GM19468 (cell line): ENCODE results near the gene BLOC1S4.
"Not testable (repeated sequence)": the region's sequence is repeated elsewhere in the genome, so short reads cannot be mapped to it uniquely, and the experiment has no call there.

Experiments
- ATAC-seq: cut with Tn5 transposase; IDR thresholded peaks from one replicate; pipeline ENCODE4 v1.9.1; 2021; ENCODE audit warnings: mild to moderate bottlenecking, moderate library complexity, moderate number of reproducible peaks; ENCODE audit not compliant: unreplicated experiment; ENCODE audit errors: extremely low read depth

Gene BLOC1S4

GRCh38 chr4:6716018-6716911, at the start of gene BLOC1S4:
Gene BLOC1S4, plus strand, starts transcription at chr4:6716174. Its CDS starts 36 bp downstream, at chr4:6716210.
- ATAC-seq: peak; percentile 76

- ATAC-seq: no peak
These were observed 47.6 kb upstream of the BLOC1S4 start for GRCh38 chr4:6668391-6668790.

GRCh38 chr4:6671648-6672047, 44.3 kb upstream of the BLOC1S4 start:
- no peak for ATAC-seq

GRCh38 chr4:6672131-6672530, 43.8 kb upstream of the BLOC1S4 start:
- no peak for ATAC-seq

DNA sequence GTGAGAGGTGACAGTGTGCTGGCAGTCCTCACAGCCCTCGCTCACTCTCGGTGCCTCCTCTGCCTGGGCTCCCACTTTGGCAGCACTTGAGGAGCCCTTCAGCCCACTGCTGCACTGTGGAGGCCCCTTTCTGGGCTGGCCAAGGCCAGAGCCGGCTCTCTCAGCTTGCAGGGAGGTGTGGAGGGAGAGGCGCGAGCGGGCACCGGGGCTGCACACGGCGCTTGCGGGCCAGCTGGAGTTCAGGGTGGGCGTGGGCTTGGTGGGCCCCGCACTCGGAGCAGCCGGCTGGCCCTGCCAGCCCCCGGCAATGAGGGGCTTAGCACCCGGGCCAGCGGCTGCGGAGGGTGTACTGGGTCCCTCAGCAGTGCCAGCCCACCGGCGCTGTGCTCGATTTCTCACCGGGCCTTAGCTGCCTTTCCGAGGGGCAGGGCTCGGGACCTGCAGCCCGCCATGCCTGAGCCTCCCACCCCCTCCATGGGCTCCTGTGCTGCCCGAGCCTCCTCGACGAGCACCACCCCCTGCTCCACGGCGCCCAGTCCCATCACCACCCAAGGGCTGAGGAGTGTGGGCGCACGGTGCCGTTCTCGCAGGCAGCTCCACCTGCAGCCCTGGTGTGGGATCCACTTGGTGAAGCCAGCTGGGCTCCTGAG, 43.3 kb upstream of the BLOC1S4 start:
- not testable (repeated sequence) for ATAC-seq

- not testable (repeated sequence) for ATAC-seq
These were observed 42.7 kb upstream of the BLOC1S4 start for GRCh38 chr4:6673191-6673659.

GRCh38 chr4:6673660-6674499, 42.1 kb upstream of the BLOC1S4 start:
- ATAC-seq: peak; percentile 53

DNA sequence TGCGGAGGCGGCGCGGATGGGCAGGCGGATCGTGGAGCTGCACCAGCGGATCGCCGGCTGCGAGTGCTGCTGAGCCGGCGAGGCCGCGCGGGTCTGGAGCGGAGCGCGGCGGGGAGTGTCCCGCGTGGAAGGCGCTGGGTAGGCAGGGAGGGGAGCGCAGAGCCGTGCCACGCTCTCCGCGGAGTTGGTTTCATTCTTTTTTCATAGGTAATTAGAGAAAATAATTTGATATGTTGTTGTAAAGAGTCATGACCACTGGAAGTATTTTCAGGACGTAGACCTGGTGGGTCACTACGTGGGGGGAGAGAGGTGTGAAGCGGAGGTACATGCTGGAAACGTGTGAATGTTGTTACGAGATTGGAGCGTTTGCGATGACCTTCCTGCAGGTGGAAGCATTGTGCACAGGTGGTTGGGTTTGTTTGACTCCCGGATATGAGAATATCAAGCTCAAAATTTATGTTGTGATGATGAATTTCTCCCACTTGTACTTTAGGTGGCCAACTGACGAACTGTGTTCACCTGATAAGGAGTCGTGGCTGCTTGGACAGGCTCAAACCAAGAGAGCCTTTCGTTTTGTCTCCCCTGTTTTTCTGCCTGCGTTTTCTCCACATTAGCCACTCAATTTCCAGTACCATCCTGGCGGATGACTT, 41.3 kb upstream of the BLOC1S4 start:
- ATAC-seq: no peak

DNA sequence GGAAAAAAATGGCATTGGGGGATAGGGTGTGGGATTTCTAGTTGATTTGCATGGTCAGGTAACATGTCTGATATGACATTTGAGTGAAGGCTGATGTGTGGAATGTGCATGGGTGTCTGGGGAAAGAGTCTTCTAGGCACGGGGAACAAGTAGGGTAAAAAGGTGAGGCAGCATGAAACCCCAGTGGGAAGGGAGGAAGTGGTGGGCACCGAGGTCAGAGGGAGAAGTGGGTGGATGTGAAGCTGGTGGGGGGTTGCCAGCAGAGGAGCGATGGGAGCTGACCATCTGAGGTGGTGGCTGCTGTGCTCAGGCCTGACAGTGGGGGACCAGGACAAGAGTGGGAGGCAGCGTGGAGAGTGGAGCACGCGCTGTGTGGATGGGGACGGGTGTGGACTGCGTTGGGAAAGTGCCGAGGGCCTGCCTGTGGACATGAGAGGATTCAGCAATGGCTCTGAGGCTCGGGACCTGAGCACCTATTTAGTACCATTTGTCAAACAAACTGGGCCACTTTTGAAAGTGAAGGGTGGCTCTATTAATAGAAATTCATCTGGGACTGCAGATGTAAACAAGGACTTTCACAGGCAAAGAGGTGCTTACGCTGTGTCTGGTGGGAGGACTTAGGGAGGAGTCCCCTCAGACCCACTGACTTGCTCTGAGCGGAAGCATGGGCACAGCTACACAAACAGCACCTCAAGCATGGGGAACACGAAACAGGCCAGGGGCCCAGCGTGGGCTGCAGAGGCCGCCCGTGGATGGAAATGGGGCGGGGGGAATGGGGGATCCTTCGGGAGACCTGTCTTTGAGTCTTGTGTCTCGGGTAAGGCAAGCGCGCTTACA, 39.0 kb upstream of the BLOC1S4 start:
- no peak for ATAC-seq

GRCh38 chr4:6680372-6681034, 35.5 kb upstream of the BLOC1S4 start:
- ATAC-seq: no peak

DNA sequence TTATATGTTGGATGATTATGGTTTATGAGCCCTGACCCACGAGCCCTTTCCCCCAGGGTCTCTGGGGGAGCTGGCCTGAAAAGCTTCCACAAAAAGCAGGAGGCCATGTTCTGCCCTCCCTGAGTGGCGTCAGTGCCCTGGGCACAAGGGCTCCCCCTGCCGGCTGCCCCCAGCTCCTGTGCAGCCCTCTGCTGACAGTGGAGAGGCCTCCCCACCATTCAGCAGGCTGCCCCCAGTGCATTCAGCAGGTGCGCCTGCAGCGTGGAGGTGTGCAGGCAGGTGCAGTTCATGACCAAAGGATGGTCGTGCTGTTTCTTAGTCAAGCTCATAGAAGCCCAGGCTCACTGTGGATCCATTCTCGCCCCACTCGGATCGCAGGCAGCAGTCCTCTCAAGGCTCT, 34.8 kb upstream of the BLOC1S4 start:
- no peak for ATAC-seq

DNA sequence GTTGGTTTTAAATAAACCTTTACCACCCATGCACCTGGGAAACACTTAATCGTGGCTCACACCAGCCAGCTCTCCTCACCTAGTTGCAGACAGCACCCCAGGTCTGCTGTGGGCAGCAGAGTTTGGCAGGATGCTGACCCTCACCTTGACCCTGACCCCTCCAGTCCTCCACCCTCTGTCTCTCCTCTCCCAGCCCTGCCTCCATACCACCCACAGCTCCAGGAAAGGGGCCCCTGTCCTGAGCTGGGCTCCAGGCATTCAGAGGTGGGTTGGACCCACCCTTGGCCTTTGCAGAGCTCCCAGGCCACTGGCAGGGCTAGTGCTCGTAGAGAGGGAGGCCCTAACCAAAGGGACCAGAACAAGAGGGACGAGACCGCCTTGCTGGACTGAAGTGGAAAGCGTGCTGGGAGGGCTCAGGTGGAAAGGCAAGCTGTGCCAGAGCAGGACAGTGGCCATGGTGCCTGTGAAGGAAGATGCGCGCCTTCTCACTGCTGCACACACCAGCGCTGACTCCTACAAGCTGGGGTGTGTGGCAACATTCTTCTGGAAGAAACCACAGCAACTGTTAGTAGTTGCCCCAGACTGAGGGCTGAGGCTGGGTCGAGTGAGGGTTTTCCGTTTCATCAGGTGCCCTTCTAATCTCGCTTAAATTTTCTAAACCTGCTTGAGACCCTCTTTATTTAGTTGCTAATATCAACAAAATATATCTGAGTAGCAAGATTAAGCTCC, 32.9 kb upstream of the BLOC1S4 start:
- ATAC-seq: no peak

GRCh38 chr4:6684656-6685055, 31.3 kb upstream of the BLOC1S4 start:
- no peak for ATAC-seq

- no peak for ATAC-seq
These were observed 29.7 kb upstream of the BLOC1S4 start for GRCh38 chr4:6686104-6686787.

- ATAC-seq: no peak
These were observed 27.8 kb upstream of the BLOC1S4 start for GRCh38 chr4:6687947-6688878.

GRCh38 chr4:6688879-6689505, 27.0 kb upstream of the BLOC1S4 start:
- ATAC-seq: peak; percentile 62
